ENCODE measurements around the gene MDFIC. TPM values are rescaled to one million over a fixed set of nuclear protein-coding genes. Genes with fewer than 3 reads are reported as not detected.

MDFIC gene
- total RNA-seq, 1 experiment from 2014 or later, result 16.8 TPM

GRCh38 chr7:114953724-114954123 is 31.8 kb downstream of the MDFIC start:
- no peak overlapping the region for H3K4me3 ChIP-seq (ENCODE audit: insufficient read depth, low read depth, low read length)
- no peaks in the 10 kb centered on the region for H3K36me3 ChIP-seq (replicated peaks; ENCODE audit: control insufficient read depth, insufficient read depth, low read length)
- no peaks in the 10 kb centered on the region for H3K27me3 ChIP-seq (ENCODE audit: control insufficient read depth, insufficient read depth, low read length)
- DNase-seq, result no peak

- H3K27me3 ChIP-seq (ENCODE audit: control insufficient read depth, insufficient read depth, low read length), result no peaks in the 10 kb centered on the region
- no peak overlapping the region for H3K4me3 ChIP-seq (ENCODE audit: insufficient read depth, low read depth, low read length)
- no peaks in the 10 kb centered on the region for H3K36me3 ChIP-seq (replicated peaks; ENCODE audit: control insufficient read depth, insufficient read depth, low read length)
- no peak for DNase-seq
Measured at GRCh38 chr7:114956702-114957101, 34.8 kb downstream of the MDFIC start.

GRCh38 chr7:114957444-114957843 is 35.5 kb downstream of the MDFIC start:
- DNase-seq, result no peak
- no peaks in the 10 kb centered on the region for H3K36me3 ChIP-seq (replicated peaks; ENCODE audit: control insufficient read depth, insufficient read depth, low read length)
- no peak overlapping the region for H3K4me3 ChIP-seq (ENCODE audit: insufficient read depth, low read depth, low read length)
- H3K27me3 ChIP-seq (ENCODE audit: control insufficient read depth, insufficient read depth, low read length), result no peaks in the 10 kb centered on the region

GRCh38 chr7:114959931-114960330 is 38.0 kb downstream of the MDFIC start:
- no peak for DNase-seq
- Histone ChIP-seq H3K27me3 (ENCODE audit: control insufficient read depth, insufficient read depth, low read length) (no peaks in the 10 kb centered on the region), H3K36me3 (replicated peaks; ENCODE audit: control insufficient read depth, insufficient read depth, low read length) (no peaks in the 10 kb centered on the region), H3K4me3 (ENCODE audit: insufficient read depth, low read depth, low read length) (no peak overlapping the region)

- Histone ChIP-seq H3K36me3 (replicated peaks; ENCODE audit: control insufficient read depth, insufficient read depth, low read length) (no peaks in the 10 kb centered on the region), H3K4me3 (ENCODE audit: insufficient read depth, low read depth, low read length) (no peak overlapping the region), H3K27me3 (ENCODE audit: control insufficient read depth, insufficient read depth, low read length) (no peaks in the 10 kb centered on the region)
- DNase-seq, result no peak
Measured at GRCh38 chr7:114962441-114962840, 40.5 kb downstream of the MDFIC start.

- Histone ChIP-seq H3K36me3 (replicated peaks; ENCODE audit: control insufficient read depth, insufficient read depth, low read length) (no peaks in the 10 kb centered on the region), H3K27me3 (ENCODE audit: control insufficient read depth, insufficient read depth, low read length) (no peaks in the 10 kb centered on the region), H3K4me3 (ENCODE audit: insufficient read depth, low read depth, low read length) (no peak overlapping the region)
- no peak for DNase-seq
Measured at GRCh38 chr7:114966156-114966555, 44.3 kb downstream of the MDFIC start.

- DNase-seq, result no peak
- H3K4me3 ChIP-seq (ENCODE audit: insufficient read depth, low read depth, low read length), result no peak overlapping the region
- H3K27me3 ChIP-seq (ENCODE audit: control insufficient read depth, insufficient read depth, low read length), result no peaks in the 10 kb centered on the region
- no peaks in the 10 kb centered on the region for H3K36me3 ChIP-seq (replicated peaks; ENCODE audit: control insufficient read depth, insufficient read depth, low read length)
Measured at GRCh38 chr7:114969096-114969495, 47.2 kb downstream of the MDFIC start.

GRCh38 chr7:114970308-114970707 is 48.4 kb downstream of the MDFIC start:
- H3K36me3 ChIP-seq (replicated peaks; ENCODE audit: control insufficient read depth, insufficient read depth, low read length), result no peaks in the 10 kb centered on the region
- H3K4me3 ChIP-seq (ENCODE audit: insufficient read depth, low read depth, low read length), result no peak overlapping the region
- no peak for DNase-seq
- no peaks in the 10 kb centered on the region for H3K27me3 ChIP-seq (ENCODE audit: control insufficient read depth, insufficient read depth, low read length)

GRCh38 chr7:114970732-114971131 is 48.8 kb downstream of the MDFIC start:
- DNase-seq, result no peak
- no peak overlapping the region for H3K4me3 ChIP-seq (ENCODE audit: insufficient read depth, low read depth, low read length)
- no peaks in the 10 kb centered on the region for H3K36me3 ChIP-seq (replicated peaks; ENCODE audit: control insufficient read depth, insufficient read depth, low read length)
- H3K27me3 ChIP-seq (ENCODE audit: control insufficient read depth, insufficient read depth, low read length), result no peaks in the 10 kb centered on the region

- Histone ChIP-seq H3K4me3 (ENCODE audit: insufficient read depth, low read depth, low read length) (no peak overlapping the region), H3K36me3 (replicated peaks; ENCODE audit: control insufficient read depth, insufficient read depth, low read length) (no peaks in the 10 kb centered on the region), H3K27me3 (ENCODE audit: control insufficient read depth, insufficient read depth, low read length) (no peaks in the 10 kb centered on the region)
- no peak for DNase-seq
Measured at GRCh38 chr7:114972567-114972966, 50.7 kb downstream of the MDFIC start.

- H3K36me3 ChIP-seq (replicated peaks; ENCODE audit: control insufficient read depth, insufficient read depth, low read length), result no peaks in the 10 kb centered on the region
- DNase-seq, result no peak
- H3K27me3 ChIP-seq (ENCODE audit: control insufficient read depth, insufficient read depth, low read length), result no peaks in the 10 kb centered on the region
- H3K4me3 ChIP-seq (ENCODE audit: insufficient read depth, low read depth, low read length), result no peak overlapping the region
Measured at GRCh38 chr7:114973147-114973546, 51.3 kb downstream of the MDFIC start.

- Histone ChIP-seq H3K4me3 (ENCODE audit: insufficient read depth, low read depth, low read length) (no peak overlapping the region), H3K27me3 (ENCODE audit: control insufficient read depth, insufficient read depth, low read length) (no peaks in the 10 kb centered on the region), H3K36me3 (replicated peaks; ENCODE audit: control insufficient read depth, insufficient read depth, low read length) (no peaks in the 10 kb centered on the region)
- DNase-seq, result no peak
Measured at GRCh38 chr7:114975401-114975800, 53.5 kb downstream of the MDFIC start.

GRCh38 chr7:114976666-114977065 is 54.8 kb downstream of the MDFIC start:
- Histone ChIP-seq H3K4me3 (ENCODE audit: insufficient read depth, low read depth, low read length) (no peak overlapping the region), H3K27me3 (ENCODE audit: control insufficient read depth, insufficient read depth, low read length) (no peaks in the 10 kb centered on the region), H3K36me3 (replicated peaks; ENCODE audit: control insufficient read depth, insufficient read depth, low read length) (no peaks in the 10 kb centered on the region)
- DNase-seq, result no peak

GRCh38 chr7:114977277-114977676 is 55.4 kb downstream of the MDFIC start:
- Histone ChIP-seq H3K36me3 (replicated peaks; ENCODE audit: control insufficient read depth, insufficient read depth, low read length) (no peaks in the 10 kb centered on the region), H3K27me3 (ENCODE audit: control insufficient read depth, insufficient read depth, low read length) (no peaks in the 10 kb centered on the region), H3K4me3 (ENCODE audit: insufficient read depth, low read depth, low read length) (no peak overlapping the region)
- DNase-seq, result no peak

- DNase-seq, result no peak
- no peak overlapping the region for H3K4me3 ChIP-seq (ENCODE audit: insufficient read depth, low read depth, low read length)
- no peaks in the 10 kb centered on the region for H3K27me3 ChIP-seq (ENCODE audit: control insufficient read depth, insufficient read depth, low read length)
- no peaks in the 10 kb centered on the region for H3K36me3 ChIP-seq (replicated peaks; ENCODE audit: control insufficient read depth, insufficient read depth, low read length)
Measured at GRCh38 chr7:114979388-114979787, 57.5 kb downstream of the MDFIC start.

GRCh38 chr7:114979803-114980507 is 58.1 kb downstream of the MDFIC start:
- no peaks in the 10 kb centered on the region for H3K27me3 ChIP-seq (ENCODE audit: control insufficient read depth, insufficient read depth, low read length)
- DNase-seq, result no peak
- H3K4me3 ChIP-seq (ENCODE audit: insufficient read depth, low read depth, low read length), result no peak overlapping the region
- no peaks in the 10 kb centered on the region for H3K36me3 ChIP-seq (replicated peaks; ENCODE audit: control insufficient read depth, insufficient read depth, low read length)
